MM.1S (cell line): Measurements from ENCODE around the gene FARP2.

Source experiments
- DNase-seq: peaks from one replicate; pipeline ENCODE4 v3.0.0-alpha.2; 2015
- H2AFZ ChIP-seq: fragments of 300-600 bp; sonication (generic); 2 replicates; pipeline ENCODE4 v1.6.0; 2016; ENCODE audit warnings: antibody characterized with exemption, low read length
- H3F3A ChIP-seq: fragments of 300-600 bp; sonication (generic); 2 replicates; pipeline ENCODE4 v1.6.1; 2016; ENCODE audit warnings: mild to moderate bottlenecking, antibody characterized with exemption, low read length, moderate library complexity, mixed read lengths; ENCODE audit not compliant: insufficient read depth
- H3K27ac ChIP-seq: fragments of 300-600 bp; sonication (generic); 2 replicates; pipeline ENCODE4 v1.5.1; 2016; ENCODE audit warnings: mild to moderate bottlenecking, low read length
- H3K27me3 ChIP-seq: fragments of 300-600 bp; sonication (generic); replicated peaks from 2 replicates; pipeline ENCODE4 v1.6.0; 2016; ENCODE audit warnings: low read length; ENCODE audit not compliant: insufficient read depth
- H3K36me3 ChIP-seq: fragments of 300-600 bp; sonication (generic); replicated peaks from 2 replicates; pipeline ENCODE4 v1.6.1; 2016; ENCODE audit warnings: mild to moderate bottlenecking, low read length, mixed read lengths; ENCODE audit not compliant: insufficient read depth
- H3K4me1 ChIP-seq: fragments of 300-600 bp; sonication (generic); 2 replicates; pipeline ENCODE4 v1.6.1; 2016; ENCODE audit warnings: low read length, mixed read lengths
- H3K4me2 ChIP-seq: fragments of 300-600 bp; sonication (generic); 2 replicates; pipeline ENCODE4 v1.6.0; 2016; ENCODE audit warnings: low read depth, low read length
- H3K4me3 ChIP-seq: fragments of 300-600 bp; sonication (generic); 2 replicates; pipeline ENCODE4 v1.5.1; 2016; ENCODE audit warnings: low read length, mixed read lengths
- H3K79me2 ChIP-seq: fragments of 300-600 bp; sonication (generic); 2 replicates; pipeline ENCODE4 v1.6.1; 2016; ENCODE audit warnings: mixed run types, low read length, mixed read lengths
- H3K9ac ChIP-seq: fragments of 300-600 bp; sonication (generic); 2 replicates; pipeline ENCODE4 v1.6.1; 2016; ENCODE audit warnings: low read length, mixed read lengths
- H3K9me2 ChIP-seq: fragments of 300-600 bp; sonication (generic); replicated peaks from 2 replicates; pipeline ENCODE4 v1.6.1; 2016; ENCODE audit warnings: mild to moderate bottlenecking, low read length, mixed read lengths; ENCODE audit not compliant: insufficient read depth
- H3K9me3 ChIP-seq: fragments of 300-600 bp; sonication (generic); replicated peaks from 2 replicates; pipeline ENCODE4 v1.6.1; 2016; ENCODE audit warnings: mild to moderate bottlenecking, low read length, mixed read lengths; ENCODE audit not compliant: insufficient read depth
- H4K20me1 ChIP-seq: fragments of 300-600 bp; sonication (generic); 2 replicates; pipeline ENCODE4 v1.6.1; 2016; ENCODE audit warnings: mild to moderate bottlenecking, low read length, moderate library complexity, mixed read lengths; ENCODE audit not compliant: insufficient read depth
- CTCF ChIP-seq: fragments of 300-600 bp; sonication (generic); IDR thresholded peaks from 2 replicates; pipeline ENCODE4 v1.5.1; 2016; ENCODE audit warnings: antibody characterized with exemption, low read length, mixed read lengths
- EZH2 ChIP-seq: fragments of 300-600 bp; sonication (generic); optimal IDR thresholded peaks from 2 replicates; pipeline ENCODE3; 2017; ENCODE audit warnings: low read depth, mild to moderate bottlenecking, antibody characterized with exemption, low read length, mixed read lengths
- EZH2phosphoT487 ChIP-seq: fragments of 300-600 bp; sonication (generic); IDR thresholded peaks from 2 replicates; pipeline ENCODE4 v1.6.1; 2018; ENCODE audit warnings: antibody characterized with exemption, low read length

FARP2 gene

DNA sequence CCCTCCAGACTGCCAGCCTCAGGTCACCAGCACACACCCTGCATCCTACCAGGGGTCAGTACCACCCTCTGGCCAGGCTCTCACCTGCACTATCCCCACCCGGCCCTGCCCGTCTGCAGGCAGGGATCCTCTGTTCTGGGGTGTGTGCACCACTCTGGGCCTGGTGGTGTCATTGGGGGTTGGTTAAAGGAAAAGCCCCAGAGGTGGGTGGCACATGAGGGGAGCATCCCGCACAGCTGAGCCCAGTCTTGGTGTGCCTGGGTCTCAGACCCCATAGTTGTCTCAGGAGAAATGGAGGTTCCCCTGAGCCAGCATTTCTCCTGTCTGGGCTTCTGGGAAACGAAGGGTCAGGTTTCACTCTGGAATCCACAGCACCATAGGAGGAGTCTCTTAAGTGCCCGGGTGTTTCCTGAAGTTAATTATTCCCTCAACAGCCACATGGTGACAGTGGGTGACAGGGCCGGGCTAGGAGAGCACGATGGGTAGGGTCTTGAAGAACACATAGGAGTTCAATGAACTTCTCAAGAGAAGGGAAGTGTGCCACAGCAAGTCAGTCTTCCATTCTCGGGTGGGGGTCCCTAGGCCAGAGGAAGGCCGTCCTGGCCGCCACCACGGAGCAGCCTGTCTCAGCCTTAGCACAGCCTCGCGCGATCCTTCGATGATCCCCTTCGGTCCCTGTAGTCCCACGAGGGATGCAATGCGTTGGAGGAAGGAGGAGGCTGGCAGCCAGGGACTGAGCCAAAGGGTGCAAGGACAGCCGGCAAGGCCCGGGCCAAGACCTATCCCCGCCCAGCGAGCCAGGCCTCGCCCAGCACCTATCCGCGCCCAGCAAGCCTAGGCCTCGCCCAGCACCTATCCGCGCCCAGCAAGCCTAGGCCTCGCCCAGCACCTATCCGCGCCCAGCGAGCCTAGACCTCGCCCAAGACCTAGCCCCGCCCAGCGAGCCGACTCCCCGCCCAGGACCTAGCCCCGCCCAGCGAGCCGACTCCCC, 1.1 kb upstream of the FARP2 start:
- Histone ChIP-seq H3K4me1 (peaks cover 13% of the 10 kb centered on the region), H3K9ac (no peak overlapping the region), H4K20me1 (no peaks in the 10 kb centered on the region), H3F3A (peaks cover 21% of the 10 kb centered on the region), H2AFZ (no peak overlapping the region; the same call in 1 of the 2 replicates), H3K79me2 (peaks cover 38% of the 10 kb centered on the region), H3K36me3 (no peaks in the 10 kb centered on the region), H3K9me3 (no peaks in the 10 kb centered on the region), H3K27ac (no peak overlapping the region), H3K27me3 (no peaks in the 10 kb centered on the region), H3K4me3 (peak overlapping the region; percentile 40), H3K4me2 (peak overlapping the region; percentile 76), H3K9me2 (no peaks in the 10 kb centered on the region)
- DNase-seq, result peak; percentile 74
- TF ChIP-seq EZH2 (no peak), EZH2phosphoT487 (no peak), CTCF (no peak)

DNA sequence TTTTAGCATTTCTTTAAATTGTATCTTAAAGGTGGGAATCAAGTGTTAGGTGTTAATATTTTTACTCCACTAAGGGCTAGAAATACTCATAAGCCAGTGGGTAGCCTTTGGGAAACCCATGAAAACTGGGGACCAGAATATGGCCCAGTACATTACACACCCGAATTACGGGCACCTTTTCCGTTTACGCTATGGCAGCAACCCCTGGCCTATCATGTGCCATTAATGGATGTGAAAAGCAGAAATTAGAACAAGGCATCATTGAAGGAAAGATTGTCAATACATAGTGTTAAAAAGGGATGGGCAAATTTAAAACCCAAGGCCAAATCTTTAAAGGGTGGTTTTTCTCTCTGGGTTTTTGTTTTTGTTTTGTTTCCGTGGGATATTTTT, 781 bp downstream of the FARP2 start:
- Histone ChIP-seq H3K4me2 (peak overlapping the region; percentile 85), H3K27me3 (no peaks in the 10 kb centered on the region), H3F3A (peaks cover 21% of the 10 kb centered on the region), H3K4me1 (peaks cover 13% of the 10 kb centered on the region), H3K27ac (peak overlapping the region; percentile 77; the same call in 1 of the 2 replicates), H3K79me2 (peaks cover 55% of the 10 kb centered on the region), H3K4me3 (peak overlapping the region; percentile 90), H3K36me3 (no peaks in the 10 kb centered on the region), H3K9me2 (no peaks in the 10 kb centered on the region), H3K9me3 (no peaks in the 10 kb centered on the region), H3K9ac (peak overlapping the region; percentile 90), H4K20me1 (peaks cover 3% of the 10 kb centered on the region; the same call in 1 of the 2 replicates), H2AFZ (no peak overlapping the region)
- DNase-seq, result no peak
- TF ChIP-seq EZH2, result no peak
- no peak for TF ChIP-seq CTCF
- no peak for TF ChIP-seq EZH2phosphoT487

- H3K4me1 ChIP-seq, result peaks cover 13% of the 10 kb centered on the region
- no peaks in the 10 kb centered on the region for H3K27me3 ChIP-seq
- peak overlapping the region; percentile 90; the same call in 1 of the 2 replicates for H3K9ac ChIP-seq
- peak overlapping the region; percentile 77; the same call in 1 of the 2 replicates for H3K27ac ChIP-seq
- no peak overlapping the region for H2AFZ ChIP-seq
- peak overlapping the region; percentile 85 for H3K4me2 ChIP-seq
- TF ChIP-seq EZH2 (no peak), EZH2phosphoT487 (no peak), CTCF (no peak)
- no peaks in the 10 kb centered on the region for H3K9me3 ChIP-seq
- peak; percentile 51 for DNase-seq
- H3K4me3 ChIP-seq, result peak overlapping the region; percentile 90
- peaks cover 3% of the 10 kb centered on the region; the same call in 1 of the 2 replicates for H4K20me1 ChIP-seq
- peaks cover 17% of the 10 kb centered on the region for H3F3A ChIP-seq
- H3K36me3 ChIP-seq, result no peaks in the 10 kb centered on the region
- H3K79me2 ChIP-seq, result peaks cover 59% of the 10 kb centered on the region
- H3K9me2 ChIP-seq, result no peaks in the 10 kb centered on the region
These were observed 1.4 kb downstream of the FARP2 start for GRCh38 chr2:241357531-241357930.
